OCI-LY3 (cell line): ENCODE data around the gene TSPEAR.
"Not testable (repeated sequence)": the region's sequence is repeated elsewhere in the genome, so short reads cannot be mapped to it uniquely, and the experiment has no call there.

Source experiments
- H2AFZ ChIP-seq: fragments of 200-600, 300-600 bp; shearing (Covaris generic); 2 replicates; pipeline ENCODE4 v1.6.0; 2014; ENCODE audit warnings: antibody characterized with exemption, low read depth, low read length
- H3K27ac ChIP-seq: fragments of 200-600, 300-600 bp; sonication (generic); 2 replicates; pipeline ENCODE4 v1.5.1; 2014; ENCODE audit warnings: mild to moderate bottlenecking, low read length, moderate library complexity, mixed read lengths
- H3K27me3 ChIP-seq: fragments of 200-600, 300-600 bp; sonication (generic); 2 replicates; pipeline ENCODE4 v1.6.1; 2014; ENCODE audit warnings: low read depth, low read length, mixed read lengths
- H3K36me3 ChIP-seq: fragments of 200-600, 300-600 bp; sonication (generic); replicated peaks from 2 replicates; pipeline ENCODE3; 2014; ENCODE audit warnings: low read depth, low read length, mixed read lengths
- H3K4me1 ChIP-seq: fragments of 300-600, 200-600 bp; sonication (generic); 2 replicates; pipeline ENCODE4 v1.6.1; 2014; ENCODE audit warnings: low read length, mixed read lengths
- H3K4me2 ChIP-seq: fragments of 200-600, 300-600 bp; sonication (generic); 2 replicates; pipeline ENCODE4 v1.6.1; 2014; ENCODE audit warnings: low read length, mixed read lengths
- H3K4me3 ChIP-seq: fragments of 300-600, 200-600 bp; sonication (generic); 2 replicates; pipeline ENCODE4 v1.5.1; 2014; ENCODE audit warnings: antibody characterized with exemption, mild to moderate bottlenecking, low read length, moderate library complexity
- H3K79me2 ChIP-seq: fragments of 300-600, 200-600 bp; shearing (Covaris generic); 2 replicates; pipeline ENCODE4 v1.6.1; 2014; ENCODE audit warnings: mild to moderate bottlenecking, low read length, mixed read lengths
- H3K9ac ChIP-seq: fragments of 300-600, 200-600 bp; shearing (Covaris generic); 2 replicates; pipeline ENCODE4 v1.6.0; 2014; ENCODE audit warnings: mild to moderate bottlenecking, low read length, moderate library complexity
- H3K9me3 ChIP-seq: fragments of 200-600, 300-600 bp; shearing (Covaris generic); 2 replicates; pipeline ENCODE4 v1.6.1; 2014; ENCODE audit warnings: low read length, mixed read lengths; ENCODE audit not compliant: insufficient read depth
- H4K20me1 ChIP-seq: fragments of 200-600, 300-600 bp; sonication (generic); 2 replicates; pipeline ENCODE4 v1.6.1; 2016; ENCODE audit warnings: low read length, mixed read lengths; ENCODE audit not compliant: insufficient read depth
- EZH2phosphoT487 ChIP-seq: fragments of 200-600 bp; shearing (Covaris generic); IDR thresholded peaks from 2 replicates; pipeline ENCODE4 v1.6.1; 2018; ENCODE audit warnings: antibody characterized with exemption, mixed run types, low read depth
- TF ChIP-seq, protein P1 (sequence below): fragments of 200-600, 300-600 bp; sonication (generic); IDR thresholded peaks from 2 replicates; pipeline ENCODE4 v1.5.1; 2014; ENCODE audit warnings: antibody characterized with exemption, low read length, low read depth

The TSPEAR gene

DNA sequence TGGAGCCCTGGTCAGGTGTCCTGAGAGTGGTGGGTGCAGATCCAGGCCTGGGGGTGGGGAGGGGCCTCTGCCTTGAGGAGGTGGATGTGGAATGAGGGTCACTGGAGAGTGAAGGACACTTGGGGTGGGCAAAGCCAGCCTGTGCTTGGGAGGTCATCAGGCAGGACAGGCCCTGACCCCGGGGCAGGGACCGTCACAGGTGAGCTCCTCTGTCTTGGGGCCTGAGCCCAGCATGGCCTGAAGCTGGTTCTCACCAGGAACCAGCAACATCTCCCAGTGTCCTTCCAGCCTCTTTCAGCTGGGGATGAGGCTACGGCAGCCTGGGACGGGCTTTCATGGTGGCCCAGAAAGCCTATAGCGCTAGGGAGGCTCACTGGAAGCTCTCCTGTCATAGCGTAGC, 159.2 kb downstream of the TSPEAR start:
- Histone ChIP-seq H3K9me3 (0 out of 2 replicates have a peak, but pooled peaks cover 2% of the 10 kb centered on the region), H4K20me1 (no peaks in the 10 kb centered on the region), H3K27me3 (no peaks in the 10 kb centered on the region), H3K4me3 (no peak overlapping the region), H3K9ac (no peak overlapping the region), H3K79me2 (no peaks in the 10 kb centered on the region), H3K27ac (no peak overlapping the region), H3K4me1 (peaks cover 11% of the 10 kb centered on the region), H2AFZ (no peak overlapping the region), H3K36me3 (no peaks in the 10 kb centered on the region), H3K4me2 (no peak overlapping the region)
- TF ChIP-seq, protein P1, sequence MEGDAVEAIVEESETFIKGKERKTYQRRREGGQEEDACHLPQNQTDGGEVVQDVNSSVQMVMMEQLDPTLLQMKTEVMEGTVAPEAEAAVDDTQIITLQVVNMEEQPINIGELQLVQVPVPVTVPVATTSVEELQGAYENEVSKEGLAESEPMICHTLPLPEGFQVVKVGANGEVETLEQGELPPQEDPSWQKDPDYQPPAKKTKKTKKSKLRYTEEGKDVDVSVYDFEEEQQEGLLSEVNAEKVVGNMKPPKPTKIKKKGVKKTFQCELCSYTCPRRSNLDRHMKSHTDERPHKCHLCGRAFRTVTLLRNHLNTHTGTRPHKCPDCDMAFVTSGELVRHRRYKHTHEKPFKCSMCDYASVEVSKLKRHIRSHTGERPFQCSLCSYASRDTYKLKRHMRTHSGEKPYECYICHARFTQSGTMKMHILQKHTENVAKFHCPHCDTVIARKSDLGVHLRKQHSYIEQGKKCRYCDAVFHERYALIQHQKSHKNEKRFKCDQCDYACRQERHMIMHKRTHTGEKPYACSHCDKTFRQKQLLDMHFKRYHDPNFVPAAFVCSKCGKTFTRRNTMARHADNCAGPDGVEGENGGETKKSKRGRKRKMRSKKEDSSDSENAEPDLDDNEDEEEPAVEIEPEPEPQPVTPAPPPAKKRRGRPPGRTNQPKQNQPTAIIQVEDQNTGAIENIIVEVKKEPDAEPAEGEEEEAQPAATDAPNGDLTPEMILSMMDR, result no peak
- no peak for TF ChIP-seq EZH2phosphoT487

DNA sequence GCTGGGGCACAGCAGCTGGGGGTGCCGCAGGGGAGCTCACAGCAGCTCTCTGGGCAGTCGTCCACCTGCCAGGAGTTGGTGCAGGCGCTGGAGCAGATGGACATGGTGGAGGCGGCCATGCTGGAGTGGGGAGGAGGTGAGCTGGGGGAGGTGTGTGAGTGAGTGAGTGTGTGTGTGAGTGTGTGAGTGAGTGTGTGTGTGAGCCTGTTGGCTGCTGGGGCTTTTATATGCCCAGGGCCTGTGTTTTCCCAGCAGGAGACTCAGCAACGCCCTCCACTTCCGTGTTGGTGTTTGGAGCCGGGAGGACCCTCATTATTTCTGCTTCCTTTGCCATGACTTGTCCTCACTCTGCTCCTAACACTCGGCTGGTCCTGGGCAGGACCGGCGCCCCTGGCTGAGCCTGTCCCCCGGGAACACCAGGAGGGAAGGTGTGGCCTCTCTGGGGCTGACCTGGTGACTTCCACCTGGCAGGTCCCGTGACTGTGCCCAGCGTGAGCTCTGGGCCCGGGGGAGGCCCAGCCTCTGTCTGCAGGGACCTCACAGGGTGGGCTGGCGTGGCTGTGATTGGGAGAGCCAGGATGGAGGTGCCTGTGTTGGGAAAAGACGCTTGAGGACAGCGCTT, 159.9 kb downstream of the TSPEAR start, which contains the start of gene KRTAP10-2:
TSS of gene KRTAP10-2 (minus strand) at position 166 of the 622 bp plus-strand sequence. CDS start at position 119, 47 bp downstream.
- H3K36me3 ChIP-seq, result no peaks in the 10 kb centered on the region
- no peak within 1 kb of the TSS for H3K4me3 ChIP-seq
- TF ChIP-seq, protein P1, result no peak
- no peak for TF ChIP-seq EZH2phosphoT487
- no peak within 1 kb of the TSS for H3K4me2 ChIP-seq
- H4K20me1 ChIP-seq, result no peaks in the 10 kb centered on the region
- no peak within 1 kb of the TSS for H3K27ac ChIP-seq
- H3K4me1 ChIP-seq, result peaks cover 4% of the 10 kb centered on the region
- no peak within 1 kb of the TSS for H2AFZ ChIP-seq
- no peaks in the 10 kb centered on the region for H3K79me2 ChIP-seq
- 0 out of 2 replicates have a peak, but pooled peaks cover 9% of the 10 kb centered on the region for H3K9me3 ChIP-seq
- H3K9ac ChIP-seq, result no peak within 1 kb of the TSS
- no peaks in the 10 kb centered on the region for H3K27me3 ChIP-seq

- Histone ChIP-seq H3K4me1 (peaks cover 3% of the 10 kb centered on the region), H3K9ac (no peak overlapping the region), H3K9me3 (0 out of 2 replicates have a peak, but pooled peaks cover 9% of the 10 kb centered on the region), H4K20me1 (no peaks in the 10 kb centered on the region), H3K79me2 (no peaks in the 10 kb centered on the region), H3K27ac (no peak overlapping the region), H3K4me3 (no peak overlapping the region), H3K36me3 (no peaks in the 10 kb centered on the region), H2AFZ (no peak overlapping the region), H3K27me3 (no peaks in the 10 kb centered on the region), H3K4me2 (no peak overlapping the region)
- no peak for TF ChIP-seq EZH2phosphoT487
- TF ChIP-seq, protein P1, result no peak
These were observed 160.6 kb downstream of the TSPEAR start for GRCh38 chr21:44550807-44551206.

DNA sequence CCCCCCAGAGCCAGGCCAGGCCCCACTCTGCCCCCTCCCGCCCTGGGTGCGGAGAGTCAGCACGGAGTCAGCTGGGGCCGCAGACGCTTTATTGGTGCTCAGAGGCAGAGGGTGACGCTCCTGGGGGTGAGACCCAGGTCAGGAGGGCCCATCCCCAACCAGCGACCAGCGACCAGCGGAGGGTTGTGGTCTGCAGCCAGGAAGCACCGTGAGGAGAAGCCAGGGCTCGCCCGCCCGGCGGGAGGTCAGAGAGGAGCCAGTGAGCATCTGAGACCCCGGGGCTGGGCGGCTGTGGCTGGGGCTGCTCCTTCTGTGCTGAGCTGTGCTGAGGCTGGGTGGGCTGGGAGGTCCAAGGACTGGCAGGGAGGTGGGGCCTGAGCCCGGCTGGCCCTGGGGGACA, 161.1 kb downstream of the TSPEAR start:
- not testable (repeated sequence) for H4K20me1 ChIP-seq, H2AFZ ChIP-seq, H3K4me1 ChIP-seq, H3K27me3 ChIP-seq, H3K79me2 ChIP-seq, H3K36me3 ChIP-seq, H3K4me2 ChIP-seq, H3K9me3 ChIP-seq, H3K9ac ChIP-seq, H3K4me3 ChIP-seq, H3K27ac ChIP-seq
